ENCODE results near the gene HERPUD2.

DNA sequence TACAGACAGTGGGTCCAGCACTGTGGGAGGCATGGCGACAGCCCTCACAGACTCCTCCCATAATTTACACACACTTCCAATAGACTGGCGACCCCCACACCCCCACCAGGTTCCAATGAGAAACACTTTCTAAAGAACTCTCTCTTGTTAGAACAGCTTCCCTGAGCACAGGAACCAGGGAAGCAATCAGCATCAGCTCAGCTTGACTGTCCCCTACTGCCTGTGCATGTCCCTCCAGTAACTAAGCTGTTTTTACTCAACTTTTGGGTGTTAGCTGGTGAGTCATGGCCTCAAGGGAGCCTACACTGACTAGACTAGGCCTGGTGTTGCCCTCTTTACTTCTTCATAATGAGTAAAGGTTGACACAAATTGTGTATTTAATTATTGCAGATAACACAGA, 32.6 kb upstream of the HERPUD2 start:
- TF ChIP-seq, protein P1, sequence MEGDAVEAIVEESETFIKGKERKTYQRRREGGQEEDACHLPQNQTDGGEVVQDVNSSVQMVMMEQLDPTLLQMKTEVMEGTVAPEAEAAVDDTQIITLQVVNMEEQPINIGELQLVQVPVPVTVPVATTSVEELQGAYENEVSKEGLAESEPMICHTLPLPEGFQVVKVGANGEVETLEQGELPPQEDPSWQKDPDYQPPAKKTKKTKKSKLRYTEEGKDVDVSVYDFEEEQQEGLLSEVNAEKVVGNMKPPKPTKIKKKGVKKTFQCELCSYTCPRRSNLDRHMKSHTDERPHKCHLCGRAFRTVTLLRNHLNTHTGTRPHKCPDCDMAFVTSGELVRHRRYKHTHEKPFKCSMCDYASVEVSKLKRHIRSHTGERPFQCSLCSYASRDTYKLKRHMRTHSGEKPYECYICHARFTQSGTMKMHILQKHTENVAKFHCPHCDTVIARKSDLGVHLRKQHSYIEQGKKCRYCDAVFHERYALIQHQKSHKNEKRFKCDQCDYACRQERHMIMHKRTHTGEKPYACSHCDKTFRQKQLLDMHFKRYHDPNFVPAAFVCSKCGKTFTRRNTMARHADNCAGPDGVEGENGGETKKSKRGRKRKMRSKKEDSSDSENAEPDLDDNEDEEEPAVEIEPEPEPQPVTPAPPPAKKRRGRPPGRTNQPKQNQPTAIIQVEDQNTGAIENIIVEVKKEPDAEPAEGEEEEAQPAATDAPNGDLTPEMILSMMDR (IDR thresholded peaks at IDR 0.05; ENCODE audit: insufficient read depth, low read length, poor library complexity, severe bottlenecking): no peak
- no peak for TF ChIP-seq EZH2phosphoT487 (conservative IDR thresholded peaks at IDR 0.05; ENCODE audit: low read length)
